GOT3 (cell line): Measurements from ENCODE around the gene SCAND1.

Source experiments
- DNase-seq: peaks from one replicate; lab custom pipeline; 2025; ENCODE audit warnings: mixed read lengths; lab: John Stamatoyannopoulos, UW

SCAND1 gene

GRCh38 chr20:35904982-35905663 lies 49.2 kb downstream of the SCAND1 start:
- DNase-seq: no peak

- no peak for DNase-seq
Measured at GRCh38 chr20:35903843-35904242, 50.5 kb downstream of the SCAND1 start.
